Stimulated activated CD4-positive, alpha-beta T cell treated with anti-CD3 and anti-CD28 coated beads, Interleukin-1b, Interleukin-23, amount 100 ng/mL, for 24 hours (primary cell): ENCODE measurements around the gene PHRF1.

Experiments
- DNase-seq, 4 experiments: peaks; one replicate each; pipeline ENCODE4 v3.0.0-alpha.2; 2020; ENCODE audit warnings: low read depth in 4 of 4, low spot score in 1 of 4

PHRF1 gene

DNA sequence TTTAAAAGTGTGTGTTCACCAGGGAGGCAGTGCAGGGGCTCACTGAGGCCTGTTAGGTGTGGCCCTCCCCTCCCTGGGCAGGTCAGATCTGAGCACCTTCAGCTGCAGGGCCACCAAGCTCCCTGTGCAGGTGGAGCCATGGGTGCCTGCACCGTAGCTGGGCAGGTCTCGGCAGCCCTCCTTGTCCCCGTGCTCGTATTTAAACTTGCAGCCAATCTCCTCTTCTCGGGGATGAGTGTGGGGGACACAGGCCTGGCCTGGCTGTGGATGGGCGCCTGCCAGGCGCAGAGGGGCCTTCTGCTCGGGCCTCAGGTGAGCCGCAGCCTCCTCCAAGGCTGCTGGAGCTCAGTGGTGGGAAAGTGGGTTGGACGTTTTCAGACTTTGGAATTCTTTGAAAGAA, 19.1 kb downstream of the PHRF1 start:
- DNase-seq: no peak

- no peak for DNase-seq
Observed at GRCh38 chr11:596374-596773, 20.1 kb downstream of the PHRF1 start.

GRCh38 chr11:597166-597725, 21.0 kb downstream of the PHRF1 start:
- DNase-seq: no peak

- no peak for DNase-seq
Observed at GRCh38 chr11:598005-598680, 21.9 kb downstream of the PHRF1 start.

GRCh38 chr11:601573-602245, 25.4 kb downstream of the PHRF1 start:
- no peak for DNase-seq

- no peak for DNase-seq
Observed at GRCh38 chr11:603154-603553, 26.9 kb downstream of the PHRF1 start.

DNA sequence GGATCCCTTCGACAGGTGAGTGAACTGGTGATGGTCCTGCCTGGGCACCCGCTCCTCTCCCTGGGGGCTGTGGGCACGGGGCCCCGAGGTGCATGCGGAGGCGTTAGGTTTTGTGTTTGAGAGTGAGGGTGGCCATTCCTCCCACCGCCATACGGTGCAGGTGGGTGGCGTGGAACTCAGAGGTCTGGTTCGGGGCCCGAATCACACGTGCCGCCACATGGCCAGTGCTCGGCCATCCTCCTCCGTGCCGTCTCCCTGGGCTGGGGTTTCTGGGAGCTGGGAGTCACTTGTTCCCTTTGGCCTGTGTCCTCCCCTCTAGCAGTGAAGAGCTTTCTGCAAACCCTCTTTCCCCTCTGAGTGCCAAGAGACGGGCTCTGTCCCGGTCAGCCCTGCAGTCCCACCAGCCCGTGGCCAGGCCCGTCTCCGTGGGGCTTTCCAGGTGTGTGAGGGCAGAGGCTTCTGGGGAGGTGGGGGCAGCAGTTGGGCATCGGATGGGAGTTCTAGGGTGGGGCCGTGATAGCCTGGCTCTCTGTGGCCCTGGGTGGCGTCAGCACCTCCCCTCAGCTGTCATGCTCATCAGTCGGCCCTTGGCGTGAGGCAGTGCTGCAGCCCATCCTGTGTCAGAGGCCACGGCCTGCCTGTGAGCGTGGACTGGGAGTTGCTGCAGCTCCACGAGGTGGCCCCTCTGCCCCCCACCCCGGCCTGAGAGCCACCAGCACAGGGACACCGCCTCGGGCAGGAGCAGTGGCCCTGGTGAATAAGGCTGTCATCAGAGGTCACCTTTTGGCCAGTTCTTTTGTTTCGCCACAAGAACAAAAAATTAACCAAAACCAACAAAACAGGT, 29.2 kb downstream of the PHRF1 start:
- DNase-seq: no peak

DNA sequence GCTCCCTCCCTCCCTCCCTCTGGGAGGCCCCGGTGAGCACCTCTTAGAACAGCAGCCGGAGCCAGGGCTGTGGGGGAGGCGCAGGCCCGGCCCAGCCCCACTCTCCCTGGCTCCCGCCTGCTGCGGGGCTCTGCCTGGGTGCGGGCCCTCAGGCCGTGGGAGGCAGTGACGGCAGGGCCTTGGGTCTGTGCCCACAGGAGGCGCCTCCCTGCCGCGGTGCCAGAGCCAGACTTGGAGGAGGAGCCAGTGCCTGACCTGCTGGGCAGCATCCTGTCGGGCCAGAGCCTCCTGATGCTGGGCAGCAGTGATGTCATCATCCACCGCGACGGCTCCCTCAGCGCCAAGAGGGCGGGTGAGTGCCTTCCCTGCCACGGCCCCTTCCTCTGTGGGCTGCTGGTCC, 30.0 kb downstream of the PHRF1 start:
- DNase-seq: no peak

DNA sequence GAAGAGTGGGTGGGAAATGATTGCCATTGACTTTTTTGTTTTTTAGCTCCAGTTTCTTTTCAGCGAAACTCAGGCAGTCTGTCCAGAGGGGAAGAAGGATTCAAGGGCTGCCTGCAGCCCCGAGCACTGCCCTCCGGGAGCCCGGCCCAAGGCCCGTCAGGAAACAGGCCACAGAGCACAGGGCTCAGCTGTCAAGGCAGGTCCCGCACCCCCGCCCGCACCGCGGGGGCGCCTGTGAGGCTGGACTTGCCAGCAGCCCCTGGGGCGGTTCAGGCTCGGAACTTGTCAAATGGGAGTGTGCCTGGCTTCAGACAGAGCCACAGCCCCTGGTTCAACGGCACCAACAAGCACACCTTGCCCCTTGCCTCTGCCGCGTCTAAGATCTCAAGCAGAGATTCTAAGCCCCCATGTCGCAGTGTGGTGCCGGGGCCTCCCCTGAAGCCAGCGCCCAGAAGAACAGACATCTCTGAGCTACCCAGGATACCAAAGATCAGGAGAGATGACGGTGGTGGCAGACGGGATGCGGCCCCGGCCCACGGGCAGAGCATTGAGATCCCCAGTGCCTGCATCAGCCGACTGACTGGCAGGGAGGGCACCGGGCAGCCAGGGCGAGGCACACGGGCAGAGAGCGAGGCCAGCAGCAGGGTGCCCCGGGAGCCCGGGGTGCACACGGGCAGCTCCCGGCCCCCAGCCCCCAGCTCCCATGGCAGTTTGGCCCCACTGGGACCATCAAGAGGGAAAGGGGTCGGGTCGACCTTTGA, 30.9 kb downstream of the PHRF1 start:
- no peak for DNase-seq

DNA sequence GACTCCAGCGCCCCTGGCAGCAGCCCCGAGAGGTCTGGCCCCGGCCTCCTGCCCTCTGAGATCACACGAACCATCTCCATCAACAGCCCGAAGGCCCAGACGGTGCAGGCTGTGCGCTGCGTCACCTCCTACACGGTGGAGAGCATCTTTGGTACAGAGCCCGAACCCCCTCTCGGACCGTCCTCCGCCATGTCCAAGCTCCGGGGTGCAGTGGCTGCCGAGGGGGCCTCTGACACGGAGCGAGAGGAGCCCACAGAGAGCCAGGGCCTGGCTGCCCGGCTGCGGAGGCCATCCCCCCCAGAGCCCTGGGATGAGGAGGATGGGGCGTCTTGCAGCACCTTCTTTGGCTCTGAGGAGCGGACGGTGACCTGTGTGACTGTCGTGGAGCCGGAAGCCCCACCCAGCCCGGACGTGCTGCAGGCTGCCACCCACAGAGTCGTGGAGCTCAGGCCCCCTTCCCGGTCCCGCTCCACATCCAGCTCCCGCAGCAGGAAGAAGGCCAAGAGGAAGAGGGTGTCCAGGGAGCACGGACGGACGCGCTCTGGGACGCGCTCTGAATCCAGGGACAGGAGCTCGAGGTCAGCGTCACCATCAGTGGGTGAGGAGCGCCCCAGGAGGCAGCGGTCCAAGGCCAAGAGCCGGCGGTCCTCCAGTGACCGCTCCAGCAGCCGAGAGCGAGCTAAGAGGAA, 31.8 kb downstream of the PHRF1 start:
- DNase-seq: no peak

DNA sequence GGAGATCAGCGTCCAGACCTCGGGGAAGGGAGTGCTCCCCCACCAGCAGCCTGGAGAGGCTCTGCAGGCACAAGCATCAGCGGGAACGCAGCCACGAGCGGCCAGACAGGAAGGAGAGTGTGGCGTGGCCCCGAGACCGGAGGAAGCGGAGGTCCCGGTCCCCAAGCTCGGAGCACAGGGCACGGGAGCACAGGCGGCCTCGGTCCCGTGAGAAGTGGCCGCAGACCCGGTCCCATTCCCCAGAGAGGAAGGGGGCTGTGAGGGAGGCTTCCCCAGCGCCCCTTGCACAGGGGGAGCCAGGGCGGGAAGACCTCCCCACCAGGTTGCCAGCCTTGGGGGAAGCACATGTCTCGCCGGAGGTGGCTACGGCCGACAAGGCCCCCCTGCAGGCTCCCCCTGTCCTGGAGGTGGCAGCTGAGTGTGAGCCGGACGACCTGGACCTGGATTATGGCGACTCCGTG, 32.6 kb downstream of the PHRF1 start:
- no peak for DNase-seq

DNA sequence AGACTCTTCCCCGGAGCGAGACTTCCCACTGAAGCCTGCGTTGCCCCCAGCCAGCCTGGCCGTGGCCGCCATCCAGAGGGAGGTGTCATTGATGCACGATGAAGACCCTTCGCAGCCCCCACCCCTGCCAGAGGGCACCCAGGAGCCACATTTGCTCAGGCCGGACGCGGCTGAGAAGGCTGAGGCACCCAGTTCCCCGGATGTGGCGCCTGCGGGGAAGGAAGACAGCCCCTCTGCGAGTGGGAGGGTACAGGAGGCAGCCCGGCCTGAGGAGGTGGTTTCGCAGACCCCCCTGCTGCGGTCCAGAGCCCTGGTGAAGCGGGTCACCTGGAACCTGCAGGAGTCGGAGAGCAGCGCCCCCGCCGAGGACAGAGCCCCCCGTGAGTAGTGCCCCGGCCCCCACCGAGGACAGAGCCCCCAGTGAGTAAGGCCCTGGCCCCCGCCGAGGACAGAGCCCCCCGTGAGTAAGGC, 33.1 kb downstream of the PHRF1 start:
- DNase-seq: no peak

- no peak for DNase-seq
Observed at GRCh38 chr11:610146-610801, 34.0 kb downstream of the PHRF1 start.

DNA sequence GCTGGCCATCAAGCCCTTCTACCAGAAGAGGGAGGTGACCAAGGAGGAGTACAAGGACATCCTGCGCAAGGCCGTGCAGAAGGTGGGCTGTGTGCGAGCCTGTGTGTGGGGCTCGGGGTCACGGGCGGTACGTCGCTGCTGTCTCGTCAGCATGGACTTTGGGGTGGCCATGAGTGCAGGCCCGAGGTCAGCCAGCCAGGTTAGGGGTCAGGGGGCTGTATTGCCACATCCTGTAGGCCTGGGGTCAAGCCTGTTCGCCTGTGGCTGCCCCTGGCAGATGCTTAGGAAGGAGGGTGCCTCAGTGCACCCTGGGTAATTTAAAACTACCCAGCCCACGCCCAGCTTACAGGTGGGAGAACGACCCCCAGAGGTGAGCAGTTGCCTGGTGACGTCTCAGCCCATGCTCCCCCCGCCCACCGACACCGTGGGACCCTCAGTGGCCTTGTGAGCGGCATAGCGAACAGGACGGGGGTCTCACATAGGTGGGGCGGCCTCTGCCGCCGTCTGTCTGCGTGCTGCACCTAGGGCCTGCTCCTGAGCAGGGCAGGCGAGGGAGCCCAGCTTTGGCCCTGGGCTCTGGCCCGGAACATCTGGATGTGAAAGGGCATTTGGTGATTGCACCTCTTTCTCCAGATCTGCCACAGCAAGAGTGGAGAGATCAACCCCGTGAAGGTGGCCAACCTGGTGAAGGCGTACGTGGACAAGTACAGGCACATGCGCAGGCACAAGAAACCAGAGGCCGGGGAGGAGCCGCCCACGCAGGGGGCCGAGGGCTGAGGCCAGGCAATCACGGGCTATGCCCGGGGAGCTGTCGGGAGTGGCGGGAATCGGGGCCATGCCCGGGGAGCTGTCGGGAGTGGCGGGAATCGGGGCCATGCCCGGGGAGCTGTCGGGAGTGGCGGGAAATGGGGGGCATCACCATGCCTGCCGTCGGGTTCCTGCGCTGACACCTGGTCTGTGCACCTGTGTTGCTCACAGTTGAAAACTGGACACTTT, 35.0 kb downstream of the PHRF1 start:
- no peak for DNase-seq

- DNase-seq: no peak
Observed at GRCh38 chr11:612201-612960, 36.1 kb downstream of the PHRF1 start.

DNA sequence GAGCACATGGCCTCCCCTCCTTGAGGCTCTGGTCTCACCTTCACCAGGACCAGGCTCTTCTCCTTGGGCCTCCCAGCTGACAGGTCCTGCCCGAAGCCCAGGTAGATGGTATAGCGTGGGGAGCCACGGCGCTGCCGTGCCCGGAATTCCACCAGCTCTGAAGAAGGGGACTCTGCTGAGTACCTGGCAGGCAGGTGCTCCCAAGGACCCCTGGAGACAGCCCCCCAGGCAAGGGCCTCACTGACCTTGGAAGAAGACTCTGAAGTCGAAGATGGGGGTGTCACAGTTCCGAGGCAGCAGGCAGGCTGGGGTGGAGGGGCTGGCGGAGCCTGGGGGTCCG, 36.7 kb downstream of the PHRF1 start:
- no peak for DNase-seq

DNA sequence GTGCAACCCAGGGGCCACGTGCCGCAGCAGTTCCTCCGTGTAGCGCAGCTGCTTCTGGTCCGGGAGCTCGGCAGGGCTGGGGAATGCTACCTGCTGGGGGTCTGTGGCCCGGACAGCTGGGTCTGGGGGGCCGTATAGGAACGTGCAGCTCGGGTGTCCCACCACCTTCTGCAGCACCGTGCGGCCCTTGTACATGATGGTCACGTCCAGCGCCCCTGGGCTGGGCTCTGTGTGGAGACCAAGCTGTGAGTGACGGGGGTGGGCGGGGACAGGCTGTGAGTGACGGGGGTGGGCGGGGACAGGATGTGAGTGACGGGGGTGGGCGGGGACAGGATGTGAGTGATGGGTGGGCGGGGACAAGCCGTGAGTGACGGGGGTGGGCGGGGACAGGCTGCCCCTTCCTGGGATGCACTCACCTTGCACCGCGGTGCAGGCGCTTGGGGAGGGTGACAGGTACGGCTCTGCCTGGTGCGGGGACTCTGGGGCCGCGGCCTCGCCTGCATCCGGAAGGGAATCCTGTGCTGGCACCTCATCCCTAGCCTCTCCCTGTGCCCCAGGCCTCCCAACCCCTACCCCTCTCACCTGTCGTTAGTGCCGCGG, 37.2 kb downstream of the PHRF1 start:
- DNase-seq: peak; percentile 61 to 82 (median 74)
